ENCODE measurements around the gene ZNF584.

GRCh38 chr19:58379246-58379645, 29.2 kb upstream of the ZNF584 start:
- TF ChIP-seq CTCF (IDR thresholded peaks at IDR 0.05; ENCODE audit: low read depth, low read length), result no peak
- TF ChIP-seq EZH2phosphoT487 (IDR thresholded peaks at IDR 0.05; ENCODE audit: low read depth), result no peak

Measured in OCI-LY3 (cell line).